ENCODE data around the gene FTCD. TPM values are rescaled to one million over a fixed set of nuclear protein-coding genes. Genes with fewer than 3 reads are reported as not detected.
"Not testable (repeated sequence)": the region's sequence is repeated elsewhere in the genome, so short reads cannot be mapped to it uniquely, and the experiment has no call there.

The FTCD gene
- total RNA-seq, 1 experiment from 2014 or later, result 0.40 TPM

DNA sequence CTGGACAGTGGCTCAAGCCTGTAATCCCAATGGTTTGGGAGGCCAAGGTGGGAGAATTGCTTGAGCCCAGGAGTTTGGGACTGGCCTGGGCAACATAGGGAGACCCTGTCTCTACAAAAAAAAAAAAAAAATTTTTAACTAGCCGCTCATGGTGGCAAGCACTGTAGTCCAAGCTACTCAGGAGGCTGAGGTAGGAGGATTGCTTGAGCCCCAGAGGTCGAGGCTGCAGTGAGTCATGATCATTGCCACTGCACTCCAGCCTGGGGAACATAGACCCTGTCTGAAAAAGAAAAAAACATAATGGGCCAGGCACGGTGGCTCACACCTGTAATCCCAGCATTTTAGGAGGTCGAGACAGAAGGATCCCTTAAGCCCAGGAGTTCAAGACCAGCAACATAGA is 23.6 kb upstream of the FTCD start:
- Histone ChIP-seq H3K4me1 (ENCODE audit: insufficient read depth, low read length) (peaks cover 12% of the 10 kb centered on the region), H2AFZ (ENCODE audit: low read length) (no peak overlapping the region), H3K9me3 (ENCODE audit: low read length) (no peaks in the 10 kb centered on the region), H4K20me1 (ENCODE audit: low read length) (no peaks in the 10 kb centered on the region), H3K27ac (ENCODE audit: low read length) (no peak overlapping the region), H3K9me2 (replicated peaks; ENCODE audit: low read length) (no peaks in the 10 kb centered on the region), H3F3A (ENCODE audit: low read length, unreplicated experiment) (no peaks in the 10 kb centered on the region), H3K4me2 (ENCODE audit: low read length) (no peak overlapping the region), H3K79me2 (ENCODE audit: low read length) (peaks cover 23% of the 10 kb centered on the region), H3K27me3 (ENCODE audit: low read length) (no peaks in the 10 kb centered on the region), H3K36me3 (ENCODE audit: low read depth, low read length) (0 out of 2 replicates have a peak, but pooled peaks cover 6% of the 10 kb centered on the region), H3K9ac (ENCODE audit: low read length) (no peak overlapping the region), H3K4me3 (ENCODE audit: low read length) (no peak overlapping the region)
- DNase-seq (no peak), ATAC-seq (no peak)
- CTCF ChIA-PET, result no interaction called here
- TF ChIP-seq EZH2phosphoT487 (IDR thresholded peaks at IDR 0.05; ENCODE audit: borderline replicate concordance, low read length) (no peak), EZH2 (IDR thresholded peaks at IDR 0.05; ENCODE audit: low read length, unreplicated experiment) (no peak)
- TF ChIP-seq, protein P1, sequence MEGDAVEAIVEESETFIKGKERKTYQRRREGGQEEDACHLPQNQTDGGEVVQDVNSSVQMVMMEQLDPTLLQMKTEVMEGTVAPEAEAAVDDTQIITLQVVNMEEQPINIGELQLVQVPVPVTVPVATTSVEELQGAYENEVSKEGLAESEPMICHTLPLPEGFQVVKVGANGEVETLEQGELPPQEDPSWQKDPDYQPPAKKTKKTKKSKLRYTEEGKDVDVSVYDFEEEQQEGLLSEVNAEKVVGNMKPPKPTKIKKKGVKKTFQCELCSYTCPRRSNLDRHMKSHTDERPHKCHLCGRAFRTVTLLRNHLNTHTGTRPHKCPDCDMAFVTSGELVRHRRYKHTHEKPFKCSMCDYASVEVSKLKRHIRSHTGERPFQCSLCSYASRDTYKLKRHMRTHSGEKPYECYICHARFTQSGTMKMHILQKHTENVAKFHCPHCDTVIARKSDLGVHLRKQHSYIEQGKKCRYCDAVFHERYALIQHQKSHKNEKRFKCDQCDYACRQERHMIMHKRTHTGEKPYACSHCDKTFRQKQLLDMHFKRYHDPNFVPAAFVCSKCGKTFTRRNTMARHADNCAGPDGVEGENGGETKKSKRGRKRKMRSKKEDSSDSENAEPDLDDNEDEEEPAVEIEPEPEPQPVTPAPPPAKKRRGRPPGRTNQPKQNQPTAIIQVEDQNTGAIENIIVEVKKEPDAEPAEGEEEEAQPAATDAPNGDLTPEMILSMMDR (conservative IDR thresholded peaks at IDR 0.05; ENCODE audit: low read depth, low read length), result no peak
- intact Hi-C loops (cut with micrococcal nuclease), result no loop called here
- BruUV-seq (replicated peaks), result no TSS peak
- POLR2A ChIA-PET (ENCODE audit: unreplicated experiment), result no interaction called here

DNA sequence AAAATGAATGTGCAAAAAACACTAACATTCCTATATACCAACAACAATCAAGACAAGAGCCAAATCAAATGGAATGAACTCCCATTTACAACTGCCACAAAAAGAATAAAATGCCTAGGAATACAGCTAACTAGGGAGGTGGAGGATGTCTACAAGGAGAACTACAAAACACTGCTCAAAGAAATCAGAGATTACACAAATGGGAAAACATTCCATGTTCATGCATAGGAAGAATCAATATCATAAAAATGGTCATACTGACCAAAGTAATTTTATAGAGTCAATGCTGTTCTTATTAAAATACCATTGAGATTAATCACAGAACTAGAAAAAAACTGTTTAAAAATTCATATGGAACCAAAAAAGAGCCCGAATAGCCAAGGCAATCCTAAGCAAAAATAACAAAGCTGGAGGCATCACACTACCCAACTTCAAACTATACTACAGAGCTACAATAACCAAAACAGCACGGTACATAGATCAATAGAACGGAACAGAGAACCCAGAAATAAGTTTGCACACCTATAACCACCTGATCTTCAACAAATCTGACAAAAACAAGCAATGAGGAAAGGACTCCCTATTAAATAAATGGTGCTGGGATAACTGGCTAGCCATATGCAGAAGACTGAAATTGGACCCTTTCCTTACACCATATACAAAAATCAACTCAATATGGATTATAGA is 21.2 kb upstream of the FTCD start:
- H3K9ac ChIP-seq (ENCODE audit: low read length); H3K27me3 ChIP-seq (ENCODE audit: low read length); H3K4me2 ChIP-seq (ENCODE audit: low read length); H3K36me3 ChIP-seq (ENCODE audit: low read depth, low read length); H4K20me1 ChIP-seq (ENCODE audit: low read length); H3F3A ChIP-seq (ENCODE audit: low read length, unreplicated experiment); H2AFZ ChIP-seq (ENCODE audit: low read length); H3K9me3 ChIP-seq (ENCODE audit: low read length); BruUV-seq (replicated peaks); H3K4me3 ChIP-seq (ENCODE audit: low read length); intact Hi-C loops (cut with micrococcal nuclease); H3K9me2 ChIP-seq (replicated peaks; ENCODE audit: low read length): not testable (repeated sequence)
- Histone ChIP-seq H3K79me2 (ENCODE audit: low read length) (peaks cover 31% of the 10 kb centered on the region), H3K27ac (ENCODE audit: low read length) (peak overlapping the region; percentile 48), H3K4me1 (ENCODE audit: insufficient read depth, low read length) (peaks cover 12% of the 10 kb centered on the region)
- DNase-seq, result peak; percentile 68
- POLR2A ChIA-PET (ENCODE audit: unreplicated experiment), result interaction anchor here (0.6 kb wide), 1 partner anchor 51 kb away, joined by 13 read pairs; no protein-coding TSS in a partner anchor
- CTCF ChIA-PET, result interaction anchor here (1.8 kb wide), 1 partner anchor 33 kb away, joined by 5 read pairs; no protein-coding TSS in a partner anchor
- peak; percentile 88 for ATAC-seq

DNA sequence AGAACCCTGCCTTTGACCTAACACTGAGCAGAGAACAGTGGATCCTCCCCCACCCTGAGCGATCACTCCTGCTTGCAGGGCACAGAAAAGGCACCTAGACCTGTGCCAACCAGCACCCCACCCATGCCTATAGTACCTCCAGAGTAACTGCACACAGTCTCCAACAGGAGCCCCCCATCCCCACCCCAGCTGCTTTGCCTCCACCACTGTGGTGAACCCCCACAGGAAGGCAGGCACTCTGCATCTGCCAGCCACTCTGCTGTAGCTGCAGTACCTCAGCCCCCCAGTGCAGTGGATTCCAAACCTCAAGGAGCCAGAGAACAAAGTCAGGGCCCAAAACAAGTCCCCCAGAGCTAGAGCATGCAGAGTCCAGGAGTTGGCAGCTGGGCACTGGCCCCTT is 18.2 kb upstream of the FTCD start:
- no peak overlapping the region for H3K4me3 ChIP-seq (ENCODE audit: low read length)
- no peaks in the 10 kb centered on the region for H3K9me2 ChIP-seq (replicated peaks; ENCODE audit: low read length)
- ATAC-seq (no peak), DNase-seq (no peak)
- H2AFZ ChIP-seq (ENCODE audit: low read length), result no peak overlapping the region
- ChIA-PET CTCF (no interaction called here), POLR2A (ENCODE audit: unreplicated experiment) (no interaction called here)
- no TSS peak for BruUV-seq (replicated peaks)
- intact Hi-C loops (cut with micrococcal nuclease), result no loop called here
- H3F3A ChIP-seq (ENCODE audit: low read length, unreplicated experiment), result no peaks in the 10 kb centered on the region
- 0 out of 2 replicates have a peak, but pooled peaks cover 6% of the 10 kb centered on the region for H3K36me3 ChIP-seq (ENCODE audit: low read depth, low read length)
- H3K9me3 ChIP-seq (ENCODE audit: low read length), result no peaks in the 10 kb centered on the region
- H3K27ac ChIP-seq (ENCODE audit: low read length), result no peak overlapping the region
- no peak overlapping the region for H3K9ac ChIP-seq (ENCODE audit: low read length)
- H3K79me2 ChIP-seq (ENCODE audit: low read length), result peaks cover 31% of the 10 kb centered on the region
- H3K27me3 ChIP-seq (ENCODE audit: low read length), result no peaks in the 10 kb centered on the region
- H3K4me1 ChIP-seq (ENCODE audit: insufficient read depth, low read length), result peaks cover 12% of the 10 kb centered on the region
- no peak overlapping the region for H3K4me2 ChIP-seq (ENCODE audit: low read length)
- H4K20me1 ChIP-seq (ENCODE audit: low read length), result no peaks in the 10 kb centered on the region
- TF ChIP-seq EZH2 (IDR thresholded peaks at IDR 0.05; ENCODE audit: low read length, unreplicated experiment) (no peak), EZH2phosphoT487 (IDR thresholded peaks at IDR 0.05; ENCODE audit: borderline replicate concordance, low read length) (no peak)
- TF ChIP-seq, protein P1 (conservative IDR thresholded peaks at IDR 0.05; ENCODE audit: low read depth, low read length), result no peak
